Measurements from ENCODE around the gene MAPK8.

The MAPK8 gene

GRCh38 chr10:48294431-48294830, 12.0 kb upstream of the MAPK8 start:
- no peak for DNase-seq

DNA sequence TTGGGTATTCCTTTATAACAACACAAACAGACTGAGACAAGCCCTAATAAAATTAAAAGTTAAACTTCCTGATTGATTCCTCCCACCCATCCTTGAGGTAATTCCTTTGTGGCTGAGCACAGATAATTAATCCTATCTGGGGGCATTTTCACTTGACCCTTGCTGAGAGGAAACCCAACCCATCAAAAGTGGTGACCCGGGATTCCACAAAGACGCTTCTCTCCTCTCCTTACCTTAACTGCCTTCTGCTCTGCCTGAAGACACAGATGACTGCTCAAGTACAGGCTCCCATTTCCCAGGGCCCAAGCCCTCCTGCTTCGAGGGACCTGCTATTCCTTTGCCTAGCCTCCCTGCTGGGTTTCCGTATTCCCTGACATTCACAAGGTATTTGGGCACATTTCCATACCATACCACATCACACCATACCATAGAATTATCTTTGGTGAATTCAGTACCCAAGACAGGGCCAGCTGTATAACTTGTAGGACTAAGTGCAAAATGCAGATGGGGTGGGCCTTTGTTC, 9.8 kb upstream of the MAPK8 start:
- DNase-seq = no peak

- no peak for DNase-seq
Observed at GRCh38 chr10:48299066-48299465, 7.4 kb upstream of the MAPK8 start.

DNA sequence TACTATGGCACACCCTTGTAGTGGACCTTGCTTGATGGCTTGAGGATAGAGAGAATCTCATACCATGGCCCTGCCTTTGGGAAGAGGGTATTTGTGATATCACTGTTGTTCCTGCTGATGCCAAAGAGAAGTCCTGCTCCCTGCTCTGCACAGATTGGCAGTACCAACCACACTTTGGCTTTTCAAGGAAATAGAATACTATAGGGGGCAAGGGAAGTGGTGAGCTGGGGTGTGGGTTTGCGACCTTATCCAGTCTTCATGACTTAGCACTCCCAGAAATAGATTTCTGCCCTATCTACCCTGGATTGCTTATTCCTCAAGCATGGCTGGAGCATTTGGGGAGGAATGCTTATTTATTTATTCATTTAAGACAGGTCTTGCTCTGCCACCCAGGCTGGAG, 6.8 kb upstream of the MAPK8 start:
- no peak for DNase-seq

DNA sequence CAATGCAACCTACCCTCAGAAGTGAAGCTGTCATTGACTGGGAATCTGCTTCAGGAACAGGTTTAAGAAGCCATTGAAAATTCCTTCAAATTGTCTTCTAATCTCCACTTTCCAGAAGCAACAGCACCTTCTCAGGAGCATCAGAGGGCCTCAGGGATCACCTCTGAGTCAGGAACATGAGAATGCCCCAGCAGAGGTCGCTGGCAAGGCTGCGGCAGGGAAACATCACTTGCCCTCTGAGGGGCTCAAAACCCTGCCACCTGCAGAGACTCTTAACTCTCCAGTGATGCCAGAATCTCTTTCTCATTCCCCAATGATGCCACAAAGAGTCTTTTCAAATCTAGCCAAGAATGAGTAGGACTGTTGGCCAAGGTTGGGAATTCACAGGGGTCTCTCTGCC, 5.9 kb upstream of the MAPK8 start:
- DNase-seq = no peak

DNA sequence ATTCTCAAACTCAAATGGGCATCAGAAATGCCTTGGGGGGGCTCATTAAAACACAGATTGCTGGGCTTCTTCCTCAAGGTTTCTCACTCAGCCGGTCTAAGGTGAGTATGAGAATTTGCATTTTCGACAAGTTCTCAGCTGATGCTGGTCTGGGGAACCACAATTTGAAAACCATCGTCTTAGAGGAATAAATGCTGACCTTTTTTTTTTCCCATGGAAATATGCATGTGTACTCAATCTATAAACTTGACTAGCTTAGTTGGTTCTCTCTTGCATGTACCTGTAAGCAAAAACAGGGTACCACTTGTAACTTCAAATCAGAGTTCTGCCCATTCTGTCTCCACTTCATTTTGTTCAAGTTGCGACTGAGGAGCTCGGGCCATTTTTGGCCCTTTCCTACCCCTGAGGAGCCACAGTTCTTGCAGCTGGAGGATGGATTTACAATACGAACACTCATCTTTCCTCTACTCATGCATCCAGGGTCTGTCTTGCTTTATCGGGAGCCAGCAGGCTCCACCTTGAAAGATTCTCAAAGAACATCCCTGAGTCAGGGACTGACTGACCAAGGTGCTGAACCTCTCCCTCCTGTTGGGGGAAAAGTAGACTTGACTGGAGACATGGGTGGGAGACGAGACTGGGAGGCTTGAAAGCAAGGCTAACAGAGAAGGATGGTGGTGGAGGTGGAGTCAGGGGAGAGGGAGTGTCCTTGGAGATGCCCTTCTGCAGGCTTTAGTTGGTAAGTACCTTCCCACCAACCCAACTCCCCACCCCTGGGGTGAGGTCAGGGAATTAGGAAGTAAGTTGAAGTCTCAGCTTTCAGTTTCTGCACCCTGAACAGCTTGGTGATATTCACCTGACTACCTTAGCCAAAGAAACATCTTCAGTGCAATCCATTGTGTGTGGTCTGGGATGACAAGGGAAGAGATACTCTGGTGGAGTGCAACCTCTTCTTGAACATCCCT, 3.7 kb upstream of the MAPK8 start:
- no peak for DNase-seq

DNA sequence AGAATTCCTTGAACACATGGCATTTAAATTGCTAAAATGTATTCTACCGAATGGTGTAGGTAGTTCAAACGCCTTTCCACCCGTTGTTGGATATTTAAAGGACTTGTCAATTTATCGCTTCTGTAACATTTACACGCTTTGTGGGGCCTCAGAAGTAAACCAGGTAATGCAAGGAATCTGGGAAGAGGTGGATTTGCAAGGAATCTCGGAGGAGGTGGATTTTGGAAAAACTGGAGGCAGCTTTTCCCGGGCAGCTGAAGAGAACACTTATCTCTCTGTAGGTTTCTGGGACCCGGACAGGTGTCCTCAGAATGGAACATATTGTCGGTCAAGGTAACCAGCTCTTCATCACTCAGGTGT, 592 bp upstream of the MAPK8 start:
- DNase-seq = no peak

DNA sequence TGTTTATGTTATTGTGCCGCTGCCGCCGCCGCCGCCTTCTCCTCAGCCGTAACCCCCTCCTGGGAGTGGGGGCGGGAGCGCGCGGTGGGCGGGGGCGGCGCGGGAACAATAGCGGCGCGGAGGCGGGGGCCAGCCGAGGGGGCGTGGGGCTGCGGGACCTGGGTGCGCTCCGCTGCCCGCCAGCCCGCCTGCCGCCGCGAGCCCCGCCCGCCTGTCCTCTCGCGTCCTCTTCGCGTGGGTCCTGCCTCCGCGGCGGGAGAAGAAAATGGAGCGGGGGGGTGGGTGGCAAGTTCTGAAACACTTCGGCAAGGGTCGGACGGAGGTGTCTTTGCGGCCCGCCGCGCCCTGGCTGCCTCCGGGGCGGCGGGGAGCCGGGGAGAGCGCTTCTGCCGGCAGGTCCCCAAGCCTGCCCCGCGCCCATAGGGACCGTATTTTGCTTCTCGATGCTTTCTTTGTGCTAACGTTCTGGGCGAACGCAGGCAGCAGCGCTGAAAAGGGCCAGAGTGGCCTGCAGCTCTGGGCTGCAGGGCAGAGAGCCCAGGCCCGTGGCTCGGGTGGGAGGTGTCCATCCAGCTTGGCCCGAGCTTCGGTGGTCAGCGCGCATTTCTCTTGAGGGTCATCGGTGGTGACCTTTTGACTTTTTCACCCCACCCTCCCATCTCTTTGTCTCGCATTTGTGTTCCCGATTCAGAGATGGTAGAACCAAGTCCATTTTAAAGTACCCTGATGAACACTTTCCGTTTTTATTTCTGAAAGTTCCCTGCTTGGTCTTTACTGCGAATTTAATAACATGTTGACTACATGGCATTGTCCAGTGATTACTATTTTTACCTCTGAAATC, 613 bp downstream of the MAPK8 start:
- peak; percentile 57 for DNase-seq

DNA sequence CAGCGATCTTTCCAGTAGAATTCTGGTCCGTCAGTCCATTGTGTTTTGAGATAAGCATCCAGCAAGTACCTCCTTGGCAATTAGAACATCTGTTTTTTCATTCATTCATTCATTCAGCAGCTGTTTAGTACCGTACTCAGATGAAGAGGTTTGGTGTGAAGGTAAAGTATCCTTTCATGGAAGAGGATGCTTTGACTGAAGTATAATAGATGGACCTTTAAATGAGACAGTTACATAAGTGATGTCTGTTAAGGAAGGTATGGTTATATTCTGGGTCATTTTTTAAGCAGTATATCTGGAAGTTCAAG, 1.2 kb downstream of the MAPK8 start:
- DNase-seq = no peak

- DNase-seq = peak; percentile 35
Observed at GRCh38 chr10:48309711-48310226, 3.3 kb downstream of the MAPK8 start.

- DNase-seq = no peak
Observed at GRCh38 chr10:48314107-48314506, 7.6 kb downstream of the MAPK8 start.

DNA sequence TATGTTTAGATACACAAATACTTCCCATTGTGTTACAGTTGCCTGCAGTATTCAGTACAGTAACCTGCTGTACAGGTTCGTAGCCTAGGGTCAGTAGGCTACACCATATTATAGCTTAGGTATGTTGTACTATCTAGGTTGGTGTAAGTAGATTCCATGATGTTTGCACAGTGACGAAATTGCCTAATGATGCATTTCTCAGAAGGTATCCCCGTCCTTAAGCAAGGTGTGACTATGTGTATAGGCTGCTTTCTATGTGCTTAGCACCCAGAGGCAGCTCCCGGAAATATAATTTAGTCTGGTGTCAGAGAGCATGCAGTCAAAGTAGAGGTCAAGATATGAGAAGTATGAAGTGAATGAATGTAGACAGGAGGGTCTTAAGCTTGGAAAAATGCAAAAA, 9.8 kb downstream of the MAPK8 start:
- DNase-seq = no peak

DNA sequence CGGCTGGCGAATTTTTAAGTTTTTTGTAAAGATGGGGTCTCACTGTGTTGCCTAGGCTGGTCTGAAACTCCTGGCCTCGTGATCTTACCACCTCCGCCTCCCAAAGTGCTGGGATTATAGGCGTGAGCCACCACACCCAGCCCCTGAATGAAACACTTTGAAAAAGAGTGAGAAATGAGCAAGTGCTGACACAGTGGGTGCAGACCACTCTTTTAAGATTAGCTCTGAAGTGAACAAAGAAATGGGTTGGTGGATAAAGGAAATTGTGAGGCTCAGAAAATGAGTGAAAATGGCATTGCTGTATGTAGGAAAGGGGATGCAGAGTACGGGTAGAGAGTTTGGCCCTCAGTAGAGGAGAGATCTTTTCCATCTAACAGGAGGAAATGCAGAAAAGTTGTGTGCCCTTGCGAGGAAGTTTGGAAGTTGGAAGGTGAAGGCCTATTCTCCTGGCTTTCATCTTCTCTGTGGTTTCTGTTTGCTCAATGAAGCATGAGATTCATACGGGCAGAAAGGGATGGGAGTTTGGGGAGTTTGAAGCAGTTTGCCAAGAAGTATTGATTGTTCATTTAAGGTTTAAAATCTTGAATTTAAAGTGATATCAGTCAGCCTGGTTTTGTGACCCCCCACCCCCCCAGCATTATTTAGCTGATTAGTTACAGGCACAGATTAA, 11.0 kb downstream of the MAPK8 start:
- DNase-seq = no peak

GRCh38 chr10:48322017-48322416, 15.5 kb downstream of the MAPK8 start:
- no peak for DNase-seq

GRCh38 chr10:48324580-48324979, 18.1 kb downstream of the MAPK8 start:
- no peak for DNase-seq

DNA sequence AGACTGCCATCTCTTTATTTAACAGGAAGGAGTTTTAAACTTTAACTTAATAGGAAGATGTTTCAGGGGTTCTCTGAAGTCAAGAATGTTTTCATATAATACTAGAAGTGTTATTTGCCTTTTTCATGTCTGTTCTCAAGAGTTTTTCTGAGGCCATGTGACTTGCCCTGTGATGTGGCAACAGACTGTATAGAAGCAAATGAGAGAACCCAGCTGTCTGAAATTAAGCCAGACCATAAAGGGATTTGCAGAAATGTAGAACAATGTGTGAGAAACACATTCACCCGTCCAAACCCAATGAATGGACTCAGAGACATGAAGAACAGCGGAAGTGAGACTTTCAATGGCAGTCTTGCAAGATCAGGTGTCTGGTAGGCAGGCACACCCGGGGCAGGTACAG, 23.8 kb downstream of the MAPK8 start:
- DNase-seq = no peak

DNA sequence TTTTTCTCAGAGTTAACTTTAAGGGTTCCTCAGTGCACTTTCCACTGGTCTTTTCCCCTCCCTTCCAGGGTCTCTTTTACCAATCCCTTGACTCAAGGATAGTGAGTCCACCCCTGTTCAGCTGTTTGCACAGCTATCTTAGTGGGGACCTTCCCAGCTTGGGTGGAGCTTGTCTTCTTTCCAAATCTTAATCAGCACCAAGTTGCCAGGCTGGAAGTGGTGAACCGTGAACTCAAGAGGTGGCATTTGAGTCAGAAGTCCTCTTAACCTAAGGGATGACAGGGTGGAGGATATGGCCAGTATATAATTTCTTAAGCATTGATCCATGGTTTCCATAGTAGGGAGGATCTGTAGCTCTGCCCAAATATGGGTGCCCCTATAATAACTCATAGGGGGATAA, 25.0 kb downstream of the MAPK8 start:
- no peak for DNase-seq

- DNase-seq = no peak
Observed at GRCh38 chr10:48332166-48332870, 25.8 kb downstream of the MAPK8 start.

GRCh38 chr10:48332871-48333216, 26.4 kb downstream of the MAPK8 start:
- DNase-seq = no peak

DNA sequence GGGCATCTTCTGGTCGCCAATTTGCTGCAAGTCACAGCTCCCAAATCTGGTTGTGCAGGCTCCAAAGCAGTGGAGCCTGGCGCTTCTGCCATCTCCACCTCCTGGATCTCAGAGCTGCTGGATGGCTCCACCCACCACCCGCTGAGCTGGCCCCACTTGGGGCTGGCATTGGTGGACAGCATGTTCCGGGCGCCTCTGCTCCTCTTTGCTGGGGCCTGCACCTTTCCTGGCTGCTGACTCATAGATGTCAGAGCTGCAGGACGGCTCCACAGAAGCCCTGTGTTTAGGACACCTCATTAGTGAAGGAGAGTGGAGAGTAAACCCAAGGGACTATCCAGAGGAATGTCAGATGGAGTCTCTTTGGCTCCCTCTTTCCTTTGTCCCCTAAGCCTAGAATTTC, 27.4 kb downstream of the MAPK8 start:
- no peak for DNase-seq

DNA sequence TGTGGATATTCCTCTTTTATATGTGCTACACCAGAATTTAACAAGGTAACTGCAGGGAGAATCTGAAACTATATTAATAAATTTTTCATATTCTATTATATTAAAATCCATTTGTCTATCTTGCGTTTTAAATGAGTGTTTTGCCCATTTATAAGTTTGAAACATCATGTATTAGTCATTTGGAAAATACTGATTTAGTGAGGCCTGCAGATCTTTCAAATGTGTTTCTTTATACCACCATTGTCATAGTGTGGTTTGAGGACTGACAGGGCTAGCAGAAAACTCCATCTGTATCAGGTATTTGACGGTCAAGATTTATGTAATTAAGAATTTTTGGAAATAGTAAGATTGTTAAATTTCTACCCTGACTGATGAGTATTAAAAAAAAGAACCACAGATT, 29.3 kb downstream of the MAPK8 start:
- DNase-seq = no peak

GRCh38 chr10:48336978-48337599, 30.6 kb downstream of the MAPK8 start:
- DNase-seq = no peak

All from hematopoietic multipotent progenitor cell treated with erythropoietin and hydrocortisone succinate and interleukin-3 and kit ligand, for 6 days (in vitro differentiated cells).